NCI-H1092 treated with DMSO at 0.1 percent for 48 hours (cell line): ENCODE results near the gene CAMK1.

ENCODE experiments used
- DNase-seq: peaks from one replicate; lab custom pipeline; 2025; lab: John Stamatoyannopoulos, UW

CAMK1 gene

GRCh38 chr3:9769426-9770275 is at the start of gene CAMK1:
CAMK1 (minus strand) TSS chr3:9769947; CDS start chr3:9767749, 2,198 bp downstream.
- DNase-seq, result peak; percentile 7

DNA sequence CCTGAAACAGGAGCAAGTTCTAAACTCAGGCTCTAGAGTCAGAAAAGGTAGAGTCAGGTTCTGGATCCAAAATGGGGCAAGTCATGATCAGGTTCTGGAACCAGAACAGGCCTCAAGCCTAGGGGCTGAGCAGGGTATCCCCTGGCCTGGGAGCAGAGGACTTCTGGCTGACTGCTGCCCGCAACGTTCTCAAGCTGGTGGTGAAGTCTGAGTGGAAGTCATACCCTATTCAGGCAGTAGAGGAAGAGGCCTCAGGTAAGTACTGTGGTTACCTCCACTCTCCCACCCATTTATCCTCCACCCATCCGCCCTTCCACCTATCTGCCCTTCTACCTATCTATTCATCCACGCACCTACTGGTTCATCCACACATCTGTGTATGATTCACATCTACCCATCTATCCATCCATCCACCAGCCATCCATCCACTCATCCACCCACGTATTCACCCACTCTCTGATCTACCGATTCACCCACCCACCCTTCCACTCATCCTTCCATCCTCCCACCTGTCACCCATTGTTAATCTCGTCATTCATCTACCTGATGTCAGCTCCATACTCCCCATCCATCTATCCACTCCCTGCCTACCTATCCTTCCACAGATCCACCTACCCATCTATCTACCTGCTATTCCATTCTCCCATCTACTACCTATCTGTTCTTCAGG is 49.1 kb upstream of the CAMK1 start:
- no peak for DNase-seq

- DNase-seq, result no peak
Observed at GRCh38 chr3:9817436-9817835, 47.7 kb upstream of the CAMK1 start.

GRCh38 chr3:9815986-9816385 is 46.2 kb upstream of the CAMK1 start:
- DNase-seq, result no peak

DNA sequence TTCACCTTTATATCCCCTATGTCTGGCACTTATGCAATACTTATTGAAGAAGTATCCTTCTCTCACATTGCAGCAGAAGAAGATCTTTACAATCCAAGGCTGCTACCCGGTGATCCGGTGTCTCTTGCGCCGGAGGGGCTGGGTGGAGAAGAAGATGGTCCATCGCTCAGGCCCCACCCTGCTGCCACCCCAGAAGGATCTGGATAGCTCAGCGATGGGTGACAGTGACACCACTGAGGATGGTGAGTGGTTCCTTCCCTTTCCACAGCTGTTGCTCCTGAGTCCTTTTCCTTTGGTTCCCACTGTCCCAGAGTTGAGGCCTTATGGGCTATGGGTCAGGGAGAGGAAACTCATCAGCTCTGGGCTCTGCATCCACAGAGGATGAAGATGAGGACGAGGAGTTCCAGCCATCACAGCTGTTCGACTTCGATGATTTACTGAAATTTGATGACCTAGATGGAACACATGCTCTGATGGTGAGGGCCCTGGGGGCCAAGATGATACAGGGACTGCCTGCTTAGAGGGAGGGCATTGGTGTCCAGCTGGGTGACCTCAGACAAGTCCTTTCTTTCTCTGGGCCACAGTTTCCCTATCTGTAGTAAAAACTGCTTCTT is 43.2 kb upstream of the CAMK1 start:
- DNase-seq, result no peak

DNA sequence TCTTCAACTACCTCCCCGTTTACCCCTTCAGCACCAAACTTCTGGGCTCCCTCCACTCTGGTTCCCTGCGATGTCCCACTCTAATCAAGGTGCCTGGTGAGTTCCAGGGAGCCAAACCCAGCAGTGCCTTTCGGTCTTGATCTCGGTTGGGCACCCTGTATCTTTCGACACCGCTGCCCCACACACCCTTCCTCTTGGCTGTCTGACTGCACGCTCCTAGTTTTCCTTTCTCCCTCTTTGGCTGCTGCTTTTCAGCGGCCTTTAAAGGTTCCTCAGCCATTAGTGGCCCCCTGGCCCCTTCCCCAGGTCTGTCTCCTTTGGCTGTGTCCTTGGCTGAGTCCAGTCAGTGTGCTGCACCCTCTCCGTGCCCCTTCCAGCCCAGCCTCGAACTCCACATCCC is 41.1 kb upstream of the CAMK1 start:
- no peak for DNase-seq

GRCh38 chr3:9810433-9810770 is 40.7 kb upstream of the CAMK1 start:
- no peak for DNase-seq

GRCh38 chr3:9809615-9810432 is 40.1 kb upstream of the CAMK1 start, which contains the start of gene TTLL3:
TTLL3 (plus strand) TSS chr3:9810262; CDS start chr3:9810662, 400 bp downstream.
- peak; percentile 38 for DNase-seq

DNA sequence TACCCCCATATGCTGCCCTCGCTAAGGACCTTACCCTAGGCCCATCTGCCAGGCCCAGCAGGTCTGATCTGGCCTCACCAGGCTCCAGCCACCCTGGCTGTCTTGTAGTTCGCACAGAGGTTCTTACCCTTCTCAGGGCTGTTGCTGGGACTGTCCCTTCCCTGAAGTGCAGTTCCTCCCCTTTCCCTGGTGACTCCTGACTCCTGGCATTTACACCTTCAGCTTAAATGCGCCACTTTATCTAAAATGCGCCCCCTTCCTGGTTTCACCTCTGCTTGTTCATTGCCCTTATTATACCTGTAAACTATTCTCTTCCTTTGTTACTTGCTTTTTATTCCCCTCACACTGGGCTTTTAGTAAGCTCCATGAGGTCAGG is 39.5 kb upstream of the CAMK1 start:
- no peak for DNase-seq

DNA sequence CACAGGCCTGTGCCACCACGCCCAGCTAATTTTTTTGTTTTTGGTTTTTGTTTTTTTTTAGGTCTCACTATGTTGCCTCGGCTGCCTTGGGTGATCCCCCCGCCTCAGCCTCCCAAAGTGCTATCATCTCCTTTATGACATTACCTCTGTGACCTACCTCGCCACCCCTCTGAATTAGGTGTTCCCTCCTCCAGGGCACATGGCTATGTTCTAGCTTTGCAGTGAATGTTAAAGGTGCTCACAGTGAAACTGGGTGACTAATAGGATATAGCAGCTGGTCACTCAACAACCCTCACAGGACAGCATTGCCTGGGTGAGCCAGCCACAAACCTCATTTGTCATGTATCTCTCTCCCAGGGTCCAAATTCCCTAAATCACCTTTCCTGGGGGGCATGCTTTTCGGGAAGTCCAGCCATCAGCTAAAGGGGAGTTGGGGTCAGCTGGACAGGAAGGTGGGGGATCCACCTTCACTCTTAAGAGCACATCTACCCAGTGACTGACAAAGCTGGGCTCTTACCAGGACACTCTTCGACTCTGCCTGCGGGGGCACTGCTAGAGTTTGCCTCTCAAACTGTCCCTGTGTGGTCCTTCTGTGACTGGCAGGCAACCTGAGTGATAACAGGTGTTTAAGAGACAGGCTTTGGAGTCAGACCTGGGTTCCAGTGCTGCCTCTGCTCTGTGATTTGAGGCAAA is 38.7 kb upstream of the CAMK1 start:
- no peak for DNase-seq

DNA sequence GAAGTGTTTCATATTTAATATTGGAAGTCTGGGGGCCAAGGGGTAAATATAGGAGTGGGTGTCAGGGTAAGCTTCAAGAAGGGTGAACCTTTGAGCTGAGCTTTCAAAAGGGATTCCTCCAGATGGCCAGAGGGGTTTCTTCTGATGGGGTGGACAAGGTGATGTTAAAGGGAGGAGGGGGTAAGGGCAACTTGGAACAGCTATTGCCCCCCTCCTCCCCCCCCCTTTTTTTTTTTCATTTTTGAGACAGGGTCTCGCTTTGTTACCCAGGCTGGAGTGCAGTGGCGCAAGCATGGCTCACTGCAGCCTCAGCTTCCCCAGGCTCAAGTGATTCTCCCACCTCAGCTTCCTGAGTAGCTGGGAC is 38.2 kb upstream of the CAMK1 start:
- DNase-seq, result no peak

- DNase-seq, result no peak
Observed at GRCh38 chr3:9806688-9807589, 37.2 kb upstream of the CAMK1 start.

DNA sequence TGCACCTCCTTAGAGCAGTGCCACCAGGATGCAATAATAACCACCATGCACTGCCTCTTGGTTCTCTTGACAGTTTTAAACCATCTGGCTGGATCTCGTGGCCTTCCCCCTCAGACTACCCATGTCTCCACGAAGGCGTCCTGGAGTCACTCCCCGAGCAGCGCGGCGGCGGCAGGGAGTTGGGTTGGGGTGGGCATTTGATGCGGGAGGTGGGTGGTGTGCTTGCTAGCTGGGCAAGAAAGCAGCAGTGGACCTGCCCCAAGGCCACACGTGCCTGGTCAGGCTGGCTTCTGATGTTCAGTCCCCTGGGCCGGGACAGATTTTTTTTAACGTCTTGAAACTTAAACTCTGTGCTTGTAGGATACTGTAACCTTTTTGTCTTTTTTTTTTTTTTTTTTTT is 36.4 kb upstream of the CAMK1 start:
- no peak for DNase-seq

DNA sequence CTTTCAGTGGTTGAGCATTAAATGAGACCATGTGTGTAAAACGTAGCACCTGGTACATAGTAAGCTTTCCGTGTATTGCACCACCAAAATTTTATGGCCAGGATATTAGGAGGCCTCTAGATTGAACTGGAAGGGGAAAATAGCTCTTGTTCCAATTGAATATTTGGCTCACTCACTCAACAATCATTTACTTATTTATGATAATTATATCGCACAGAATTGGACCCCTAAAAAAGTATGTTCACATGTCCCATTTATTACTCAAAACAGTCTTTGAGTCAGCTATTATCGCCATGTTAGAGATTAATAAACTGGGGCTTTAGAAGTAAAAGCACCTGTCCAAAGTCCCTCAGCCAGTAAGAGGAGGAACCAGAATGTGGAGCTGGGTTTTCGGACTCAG is 35.2 kb upstream of the CAMK1 start:
- DNase-seq, result no peak

DNA sequence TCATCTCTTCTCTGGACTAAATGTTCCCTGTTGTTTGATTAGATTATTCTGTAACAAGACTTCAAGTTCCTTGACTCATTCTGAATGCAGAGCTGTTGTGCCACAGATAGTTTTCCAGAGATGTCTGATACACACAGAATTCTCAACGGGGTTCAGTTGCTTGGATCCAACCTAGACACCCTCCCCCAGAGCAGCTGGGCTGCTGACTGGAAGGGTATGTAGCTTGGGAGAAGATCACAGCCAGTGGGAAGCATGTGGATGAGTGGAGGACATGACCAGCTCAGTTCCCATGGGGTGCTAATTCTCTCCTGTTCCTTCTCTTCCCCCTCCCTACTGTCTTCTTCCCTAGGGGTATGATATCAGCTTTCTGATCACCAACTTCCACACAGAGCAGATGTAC is 33.7 kb upstream of the CAMK1 start:
- no peak for DNase-seq

DNA sequence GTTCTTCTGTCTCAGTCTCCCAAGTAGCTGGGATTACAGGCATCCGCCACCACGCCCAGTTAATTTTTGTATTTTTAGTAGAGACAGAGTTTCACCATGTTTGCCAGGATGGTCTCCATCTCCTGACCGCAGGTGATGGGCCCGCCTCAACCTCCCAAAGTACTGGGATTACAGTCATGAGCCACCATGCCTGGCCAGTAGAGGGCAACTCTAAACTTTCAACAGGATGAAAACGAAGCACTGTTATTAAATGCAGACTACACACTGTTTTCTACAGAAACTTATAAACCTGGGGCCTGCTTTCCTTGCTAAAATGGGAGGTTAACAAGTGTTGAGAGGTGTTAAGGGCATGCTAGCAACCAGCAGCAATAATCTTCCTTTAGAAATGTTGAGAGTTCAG is 30.8 kb upstream of the CAMK1 start:
- DNase-seq, result no peak

DNA sequence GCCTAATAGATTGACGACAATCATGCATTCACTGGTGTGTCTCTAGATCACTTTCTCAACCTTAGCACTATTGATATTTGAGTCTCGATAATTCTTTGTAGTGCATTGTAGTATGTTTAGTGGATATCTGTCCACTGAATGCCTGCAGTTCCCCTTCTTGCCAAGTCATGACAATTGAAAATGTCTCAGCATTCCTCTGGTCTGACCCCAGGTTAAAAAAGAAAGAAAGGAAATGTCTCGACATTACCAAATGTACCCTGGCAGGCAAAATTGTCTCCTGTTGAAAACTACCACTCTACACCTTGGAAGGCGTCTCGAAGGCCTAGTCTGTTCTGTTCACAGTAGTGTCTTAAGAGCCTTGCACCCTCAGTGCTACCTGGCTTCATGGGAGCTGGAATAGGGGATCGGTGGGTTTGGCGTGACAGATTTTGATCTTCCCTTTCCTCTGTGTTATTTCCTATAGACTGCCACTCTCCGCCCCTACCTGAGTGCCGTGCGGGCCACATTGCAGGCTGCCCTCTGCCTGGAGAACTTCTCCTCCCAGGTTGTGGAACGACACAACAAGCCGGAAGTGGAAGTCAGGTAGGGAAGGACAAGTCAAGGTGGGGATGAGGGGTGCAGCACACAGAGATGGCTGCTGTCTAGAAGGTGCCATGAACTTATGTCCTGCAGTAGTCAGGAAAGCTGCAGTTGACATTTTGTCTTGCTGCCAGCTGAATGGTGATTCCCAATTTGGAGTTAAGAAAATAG is 27.6 kb upstream of the CAMK1 start:
- no peak for DNase-seq

- no peak for DNase-seq
Observed at GRCh38 chr3:9795207-9795606, 25.5 kb upstream of the CAMK1 start.

DNA sequence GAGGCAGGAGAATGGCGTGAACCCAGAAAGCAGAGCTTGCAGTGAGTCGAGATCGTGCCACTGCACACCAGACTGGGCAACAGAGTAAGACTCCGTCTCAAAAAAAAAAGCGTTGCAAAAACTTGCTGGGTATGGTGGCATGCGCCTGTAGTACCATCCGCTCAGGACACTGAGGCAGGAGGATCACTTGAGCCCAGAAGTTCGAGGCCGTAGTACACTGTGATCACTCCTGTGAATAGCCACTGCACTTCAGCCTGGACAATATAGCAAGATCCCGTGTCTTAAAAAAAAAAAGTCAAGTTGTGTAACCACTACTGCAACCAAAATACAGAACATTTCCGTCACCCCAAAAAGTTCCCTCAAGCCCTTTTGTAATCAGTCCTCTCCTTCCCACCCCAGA is 24.7 kb upstream of the CAMK1 start:
- no peak for DNase-seq

GRCh38 chr3:9793161-9793781 is 23.5 kb upstream of the CAMK1 start:
- no peak for DNase-seq
